ENCODE results near the gene CCDC197. TPM values are rescaled to one million over a fixed set of nuclear protein-coding genes. Genes with fewer than 3 reads are reported as not detected.

CCDC197 gene
- total RNA-seq, 3 donors from 2014 or later = not detected

- Histone ChIP-seq H3K4me1 (peaks cover 0 to 5% of the 10 kb centered on the region in 2 donors), H3K27me3 (no peaks in the 10 kb centered on the region), H3K27ac (no peak overlapping the region), H3K4me3 (no peak overlapping the region), H3K9me3 (no peaks in the 10 kb centered on the region), H3K36me3 (no peaks in the 10 kb centered on the region)
- intact Hi-C loops (cut with DNase I; ENCODE audit: low total_unique reads) = no loop called here
- DNase-seq (ENCODE audit: low spot score in 2 of 2) = no peak
- TF ChIP-seq POLR2A (IDR thresholded peaks at IDR 0.05) (no peak), POLR2AphosphoS5 (IDR thresholded peaks at IDR 0.05) (no peak), CTCF (IDR thresholded peaks at IDR 0.05) (no peak)
These were observed 18.4 kb upstream of the CCDC197 start for GRCh38 chr14:93978735-93979134.

- Histone ChIP-seq H3K36me3 (no peaks in the 10 kb centered on the region), H3K27ac (no peak overlapping the region), H3K4me3 (no peak overlapping the region), H3K4me1 (peaks cover 0 to 5% of the 10 kb centered on the region in 2 donors), H3K27me3 (no peaks in the 10 kb centered on the region), H3K9me3 (no peaks in the 10 kb centered on the region)
- no peak for DNase-seq (ENCODE audit: low spot score in 2 of 2)
- intact Hi-C loops (cut with DNase I; ENCODE audit: low total_unique reads) = no loop called here
- no peak for TF ChIP-seq POLR2A (IDR thresholded peaks at IDR 0.05)
- TF ChIP-seq POLR2AphosphoS5 (IDR thresholded peaks at IDR 0.05) = no peak
- TF ChIP-seq CTCF (IDR thresholded peaks at IDR 0.05) = no peak
These were observed 16.5 kb upstream of the CCDC197 start for GRCh38 chr14:93980456-93981201.

- Histone ChIP-seq H3K9me3 (no peaks in the 10 kb centered on the region), H3K4me1 (peaks cover 0 to 5% of the 10 kb centered on the region in 2 donors), H3K27me3 (no peaks in the 10 kb centered on the region), H3K4me3 (no peak overlapping the region), H3K27ac (peak overlapping the region in 1 of 2 donors; percentile 25), H3K36me3 (no peaks in the 10 kb centered on the region)
- DNase-seq (ENCODE audit: low spot score in 2 of 2) = no peak
- intact Hi-C loops (cut with DNase I; ENCODE audit: low total_unique reads) = no loop called here
- TF ChIP-seq CTCF (IDR thresholded peaks at IDR 0.05) (no peak), POLR2A (IDR thresholded peaks at IDR 0.05) (no peak), POLR2AphosphoS5 (IDR thresholded peaks at IDR 0.05) (no peak)
These were observed 15.5 kb upstream of the CCDC197 start for GRCh38 chr14:93981316-93982229.

- intact Hi-C loops (cut with DNase I; ENCODE audit: low total_unique reads) = no loop called here
- H3K4me3 ChIP-seq = no peak overlapping the region
- H3K9me3 ChIP-seq = no peaks in the 10 kb centered on the region
- no peaks in the 10 kb centered on the region for H3K27me3 ChIP-seq
- H3K27ac ChIP-seq = no peak overlapping the region
- TF ChIP-seq POLR2A (IDR thresholded peaks at IDR 0.05) (no peak), CTCF (IDR thresholded peaks at IDR 0.05) (no peak), POLR2AphosphoS5 (IDR thresholded peaks at IDR 0.05) (no peak)
- peaks cover 0 to 5% of the 10 kb centered on the region in 2 donors for H3K4me1 ChIP-seq
- no peaks in the 10 kb centered on the region for H3K36me3 ChIP-seq
- DNase-seq (ENCODE audit: low spot score in 2 of 2) = no peak
These were observed 14.7 kb upstream of the CCDC197 start for GRCh38 chr14:93982230-93983007.

Measured in breast epithelium (tissue), 4 donors.